Keratinocyte (primary cell): ENCODE data around the gene CSK. TPM values are rescaled to one million over a fixed set of nuclear protein-coding genes. Genes with fewer than 3 reads are reported as not detected.

ENCODE experiments used
- DNase-seq: peaks from one replicate; pipeline ENCODE4 v3.0.0-alpha.2; 2011; ENCODE audit warnings: low read depth, missing footprints, low spot score
- FAIRE-seq: peaks from 2 replicates; lab custom pipeline; 2011; peaks lifted over from hg19 to GRCh38; lab: Jason Lieb, UNC
- H2AFZ ChIP-seq: 2 replicates; pipeline ENCODE4 v1.6.0; 2012; ENCODE audit warnings: low read length, control low read depth, inconsistent platforms; ENCODE audit not compliant: control insufficient read depth
- H3K27ac ChIP-seq: 2 replicates; pipeline ENCODE4 v1.5.1; 2011; ENCODE audit warnings: low read length; ENCODE audit not compliant: control insufficient read depth, insufficient read depth
- H3K27me3 ChIP-seq: 3 replicates; pipeline ENCODE4 v1.6.0; 2011; ENCODE audit warnings: low read length; ENCODE audit not compliant: control insufficient read depth, insufficient read depth; ENCODE audit errors: extremely low read depth
- H3K36me3 ChIP-seq, 2 experiments: 2 replicates in 1 of 2; 3 replicates in 1 of 2; pipeline ENCODE4 v1.5.1; 2011; ENCODE audit warnings: low read length in 2 of 2, mild to moderate bottlenecking in 1 of 2; ENCODE audit not compliant: control insufficient read depth in 2 of 2, insufficient read depth in 2 of 2; ENCODE audit errors: extremely low read depth in 1 of 2
- H3K4me1 ChIP-seq: 3 replicates; pipeline ENCODE4 v1.5.1; 2011; ENCODE audit warnings: low read length; ENCODE audit not compliant: control insufficient read depth, insufficient read depth; ENCODE audit errors: extremely low read depth
- H3K4me2 ChIP-seq: 3 replicates; pipeline ENCODE4 v1.6.0; 2011; ENCODE audit warnings: low read depth, low read length; ENCODE audit not compliant: control insufficient read depth, insufficient read depth; ENCODE audit errors: extremely low read depth
- H3K4me3 ChIP-seq, 3 experiments: fragments of 200-600 bp in 1 of 3; sonication (generic) in 1 of 3; 2 replicates in 2 of 3; 3 replicates in 1 of 3; pipeline ENCODE4 v1.5.1; 2011 to 2016; ENCODE audit warnings: low read length in 3 of 3, mild to moderate bottlenecking in 3 of 3, control low read depth in 2 of 3, inconsistent platforms in 1 of 3, low read depth in 1 of 3, mixed read lengths in 1 of 3, mixed run types in 1 of 3, moderate library complexity in 1 of 3; ENCODE audit not compliant: control insufficient read depth in 2 of 3, insufficient read depth in 2 of 3; ENCODE audit errors: extremely low read depth in 1 of 3
- H3K79me2 ChIP-seq: 2 replicates; pipeline ENCODE4 v1.6.0; 2012; ENCODE audit warnings: low read length; ENCODE audit not compliant: control insufficient read depth, insufficient read depth
- H3K9ac ChIP-seq: 3 replicates; pipeline ENCODE4 v1.6.0; 2011; ENCODE audit warnings: low read length; ENCODE audit not compliant: control insufficient read depth, insufficient read depth; ENCODE audit errors: extremely low read depth
- H3K9me1 ChIP-seq: 3 replicates; pipeline ENCODE4 v1.6.0; 2011; ENCODE audit warnings: low read length; ENCODE audit not compliant: control insufficient read depth, insufficient read depth; ENCODE audit errors: extremely low read depth
- H3K9me3 ChIP-seq: 2 replicates; pipeline ENCODE4 v1.5.1; 2012; ENCODE audit warnings: low read depth, low read length; ENCODE audit not compliant: control insufficient read depth
- H4K20me1 ChIP-seq: 3 replicates; pipeline ENCODE4 v1.6.0; 2011; ENCODE audit warnings: low read length; ENCODE audit not compliant: control insufficient read depth, insufficient read depth; ENCODE audit errors: extremely low read depth
- CTCF ChIP-seq, 3 experiments: IDR thresholded peaks in 1 of 3; conservative IDR thresholded peaks in 1 of 3; optimal IDR thresholded peaks in 1 of 3; 2 replicates in 2 of 3; 3 replicates in 1 of 3; pipeline versions ENCODE3 to v1.5.1; 2011; ENCODE audit warnings: low read length in 3 of 3, mild to moderate bottlenecking in 3 of 3, moderate library complexity in 2 of 3, control low read depth in 1 of 3, inconsistent platforms in 1 of 3; ENCODE audit not compliant: insufficient read depth in 2 of 3; ENCODE audit errors: extremely low read depth in 1 of 3
- EZH2 ChIP-seq: IDR thresholded peaks from one replicate; pipeline ENCODE4 v1.6.1; 2012; ENCODE audit warnings: inconsistent platforms, mild to moderate bottlenecking, low read length, moderate library complexity
- dilution Hi-C: fragments of 300-500 bp; cut with MboI; formaldehyde crosslinking; loops from one replicate; pipeline ENCODE4 v1.7.0; 2020; ENCODE audit warnings: low sequenced_read_pairs; ENCODE audit not compliant: extremely low pct_ligation_motif_present
- polyA plus RNA-seq, 5 experiments: library from polyadenylated mRNA; depleted of rRNA in 3 of 5; stranded (reverse) in 3 of 5; stranded (forward) in 1 of 5; unstranded in 1 of 5; fragments of >200 nt; gene quantifications; 1 replicate in 1 of 5; 2 replicates in 3 of 5; 3 replicates in 1 of 5; pipeline versions ENCODE4 v1.2.1 to v1.2.3, GENCODE V29; 2011 to 2012; ENCODE audit warnings: missing spikeins in 2 of 5, low read depth in 1 of 5, low replicate concordance in 1 of 5

CSK gene
- polyA plus RNA-seq, 1 donor (not counting 4 experiments of a cell fraction or from before 2014, with no cell fraction given): 17.2 TPM

- no peak overlapping the region for H3K9ac ChIP-seq
- TF ChIP-seq EZH2: no peak
- no peak for TF ChIP-seq CTCF (optimal IDR thresholded peaks at IDR 0.05 in 1 of 3, IDR thresholded peaks at IDR 0.05 in 1 of 3, conservative IDR thresholded peaks at IDR 0.05 in 1 of 3; ENCODE audit: extremely low read depth in 1 of 3, insufficient read depth in 2 of 3, low read length in 3 of 3)
- no peak overlapping the region for H2AFZ ChIP-seq
- no peak overlapping the region for H3K4me2 ChIP-seq
- DNase-seq: no peak
- FAIRE-seq: no peak
- no peak overlapping the region for H3K4me3 ChIP-seq
- no peaks in the 10 kb centered on the region for H3K4me1 ChIP-seq
- H3K27ac ChIP-seq: no peak overlapping the region
- dilution Hi-C loops: no loop called here
- no peaks in the 10 kb centered on the region for H3K79me2 ChIP-seq
- peaks cover 23% of the 10 kb centered on the region for H3K27me3 ChIP-seq
- no peaks in the 10 kb centered on the region for H3K9me3 ChIP-seq
- H3K36me3 ChIP-seq: peaks cover 0 to 3% of the 10 kb centered on the region in 2 experiments
- no peaks in the 10 kb centered on the region for H3K9me1 ChIP-seq
- no peaks in the 10 kb centered on the region for H4K20me1 ChIP-seq
Measured at GRCh38 chr15:74831813-74832495, 50.1 kb downstream of the CSK start.

- Histone ChIP-seq H3K36me3 (peaks cover 0 to 5% of the 10 kb centered on the region in 2 experiments), H3K27me3 (peaks cover 15% of the 10 kb centered on the region), H3K9ac (no peak overlapping the region), H3K27ac (no peak overlapping the region), H4K20me1 (no peaks in the 10 kb centered on the region), H3K9me1 (no peaks in the 10 kb centered on the region), H3K4me1 (no peaks in the 10 kb centered on the region), H3K9me3 (no peaks in the 10 kb centered on the region), H2AFZ (no peak overlapping the region), H3K4me3 (no peak overlapping the region), H3K4me2 (no peak overlapping the region), H3K79me2 (no peaks in the 10 kb centered on the region)
- dilution Hi-C loops: no loop called here
- FAIRE-seq: no peak
- DNase-seq: no peak
- TF ChIP-seq CTCF (optimal IDR thresholded peaks at IDR 0.05 in 1 of 3, IDR thresholded peaks at IDR 0.05 in 1 of 3, conservative IDR thresholded peaks at IDR 0.05 in 1 of 3; ENCODE audit: extremely low read depth in 1 of 3, insufficient read depth in 2 of 3, low read length in 3 of 3) (no peak), EZH2 (no peak)
Measured at GRCh38 chr15:74832826-74833225, 50.9 kb downstream of the CSK start.
